ENCODE data around the gene KLHDC1. TPM values are rescaled to one million over a fixed set of nuclear protein-coding genes. Genes with fewer than 3 reads are reported as not detected.
"Not testable (repeated sequence)": the region's sequence is repeated elsewhere in the genome, so short reads cannot be mapped to it uniquely, and the experiment has no call there.

The KLHDC1 gene
- 10 to 100 TPM in 1 of 2 donors, 1 to 10 TPM in 1; 6.5 to 11.8 TPM for total RNA-seq
- long read RNA-seq, transcript KLHDC1-201 (13 exons, 2,691 nt), result major isoform, 7 of 7 reads
- long read RNA-seq, partial matches to known transcripts, result 0 of 7 reads
- long read RNA-seq, other reads (novel, unspliced or antisense), result 0 of 7 reads

- DNase-seq (peak; percentile 93), ATAC-seq (peak; percentile 95)
- intact Hi-C loops (cut with DNase I), result loop anchor here in 1 of 2 donors (10.0 kb wide), 2 partner anchors 58 to 72 kb away; partner anchors contain the start of genes DNAAF2 and KLHDC2
Measured at GRCh38 chr14:49692811-49693734, at the start of gene KLHDC1. KLHDC1 (plus strand) TSS chr14:49693120; CDS start chr14:49693195, 75 bp downstream.

DNA sequence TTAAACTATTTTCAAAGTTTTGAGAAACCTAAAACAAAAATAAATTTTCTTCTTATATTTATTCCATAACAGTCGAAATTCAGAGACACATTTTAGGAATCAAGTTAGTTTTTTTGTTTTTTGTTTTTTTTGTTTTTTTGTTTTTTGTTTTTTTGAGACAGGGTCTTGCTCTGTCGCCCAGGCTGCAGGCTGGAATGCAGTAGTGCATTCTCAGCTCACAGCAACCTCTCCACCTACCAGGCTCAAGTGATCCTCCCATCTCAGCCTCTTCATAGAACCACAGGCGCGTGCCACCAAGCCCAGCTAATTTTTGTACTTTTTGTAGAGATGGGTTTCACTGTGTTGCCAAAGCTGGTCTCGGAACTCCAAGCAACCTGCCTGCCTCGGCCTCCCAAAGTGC lies 39.4 kb upstream of the KLHDC1 start:
- ATAC-seq (no peak), DNase-seq (no peak)
- intact Hi-C loops (cut with DNase I), result no loop called here

DNA sequence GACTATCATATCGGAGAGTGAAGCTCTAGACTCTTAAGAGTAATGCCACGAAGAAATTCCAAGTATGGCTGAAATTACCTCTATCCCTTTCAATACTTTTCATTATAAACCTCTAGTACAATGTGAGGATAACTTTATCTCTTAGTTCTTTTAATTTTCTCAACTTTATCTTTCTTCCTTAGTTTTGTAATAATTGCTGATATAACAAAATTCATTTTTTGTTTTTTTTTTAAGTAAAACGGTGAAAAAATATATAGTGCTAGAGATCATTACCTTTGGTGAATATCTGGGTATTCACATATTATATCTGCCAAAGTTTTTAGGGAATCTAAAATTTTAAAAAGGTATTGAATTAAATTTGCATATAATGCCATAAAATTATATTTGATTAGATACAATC lies 38.4 kb upstream of the KLHDC1 start:
- DNase-seq (no peak), ATAC-seq (no peak)
- intact Hi-C loops (cut with DNase I), result no loop called here

DNA sequence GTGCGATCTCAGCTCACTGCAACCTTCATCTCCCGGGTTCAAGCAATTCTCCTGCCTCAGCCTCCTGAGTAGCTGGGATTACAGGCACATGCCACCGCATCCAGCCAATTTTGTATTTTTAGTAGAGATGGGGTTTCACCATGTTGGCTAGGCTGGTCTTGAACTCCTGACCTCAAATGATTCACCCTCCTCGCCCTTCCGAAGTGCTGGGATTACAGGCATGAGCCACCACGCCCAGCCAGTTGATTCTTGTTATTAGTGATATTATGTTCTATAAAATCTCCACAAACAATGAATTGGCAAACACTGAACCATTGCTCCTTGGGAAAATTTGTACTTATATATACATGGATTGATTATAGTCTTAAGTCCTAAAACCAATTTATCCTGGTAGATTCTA lies 35.4 kb upstream of the KLHDC1 start:
- ATAC-seq; DNase-seq; intact Hi-C loops (cut with DNase I): not testable (repeated sequence)

DNA sequence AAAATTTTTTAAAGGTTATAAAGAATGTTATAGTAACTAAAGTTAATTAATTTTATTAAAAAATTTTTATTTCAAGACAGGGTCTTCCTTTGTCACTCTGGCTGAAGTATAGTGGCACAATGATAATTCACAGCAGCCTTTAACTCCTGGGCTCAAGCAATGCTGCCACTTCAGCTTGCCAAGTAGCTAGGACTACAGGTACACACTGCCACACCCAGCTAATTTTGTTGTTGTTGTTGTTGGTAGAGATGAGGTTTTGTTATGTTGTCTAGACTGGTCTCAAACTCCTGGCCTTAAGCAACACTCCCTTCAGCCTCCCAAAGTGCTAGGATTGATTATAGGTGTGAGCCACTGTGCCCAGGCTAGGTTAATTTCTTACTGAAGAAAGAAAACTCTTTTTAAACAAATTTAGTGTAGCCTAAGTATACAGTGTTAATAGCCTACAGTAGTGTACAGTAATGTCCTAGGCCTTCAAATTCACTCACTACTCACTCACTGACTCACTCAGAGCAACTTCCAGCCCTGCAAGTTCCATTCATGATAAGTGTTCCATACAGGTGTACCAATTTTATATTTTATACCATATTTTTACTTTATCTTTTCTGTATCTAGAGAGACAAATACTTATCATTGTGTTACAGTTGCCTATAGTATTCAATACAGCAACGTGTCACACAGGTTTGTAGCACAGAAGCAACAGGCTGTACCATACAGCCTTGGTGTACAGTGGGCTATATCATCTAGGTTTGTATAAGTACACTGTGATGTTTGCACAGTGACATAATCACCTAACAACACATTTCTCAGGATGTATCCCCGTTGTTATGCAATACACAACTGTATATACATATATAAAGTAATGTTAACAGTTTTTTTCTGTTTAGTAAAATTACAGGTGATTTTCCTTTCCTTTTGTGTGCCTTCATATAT lies 33.1 kb upstream of the KLHDC1 start:
- intact Hi-C loops (cut with DNase I), result no loop called here
- ATAC-seq, result no peak

GRCh38 chr14:49670475-49670874 lies 22.4 kb upstream of the KLHDC1 start:
- DNase-seq (no peak), ATAC-seq (no peak)
- intact Hi-C loops (cut with DNase I), result no loop called here

More for the DNA sequence above, 33.1 kb upstream of the KLHDC1 start:
- DNase-seq, result no peak

- ATAC-seq (no peak), DNase-seq (no peak)
Measured at GRCh38 chr14:49673586-49673985, 19.3 kb upstream of the KLHDC1 start.

GRCh38 chr14:49677643-49678042 lies 15.3 kb upstream of the KLHDC1 start:
- intact Hi-C loops (cut with DNase I), result no loop called here
- DNase-seq (no peak), ATAC-seq (no peak)

More at GRCh38 chr14:49673586-49673985, 19.3 kb upstream of the KLHDC1 start:
- intact Hi-C loops (cut with DNase I), result no loop called here

- no peak for ATAC-seq
- intact Hi-C loops (cut with DNase I), result no loop called here
- no peak for DNase-seq
Measured at GRCh38 chr14:49679271-49679670, 13.6 kb upstream of the KLHDC1 start.

GRCh38 chr14:49686425-49686824 lies 6.5 kb upstream of the KLHDC1 start:
- DNase-seq, result no peak
- no peak for ATAC-seq
- intact Hi-C loops (cut with DNase I), result no loop called here

GRCh38 chr14:49687942-49688700 lies 4.8 kb upstream of the KLHDC1 start, which contains the start of gene POLE2:
POLE2 (minus strand) TSS chr14:49688214; CDS start chr14:49688203, 11 bp downstream.
- DNase-seq, result peak; percentile 79
- intact Hi-C loops (cut with DNase I), result no loop called here
- peak; percentile 84 to 91 for ATAC-seq

DNA sequence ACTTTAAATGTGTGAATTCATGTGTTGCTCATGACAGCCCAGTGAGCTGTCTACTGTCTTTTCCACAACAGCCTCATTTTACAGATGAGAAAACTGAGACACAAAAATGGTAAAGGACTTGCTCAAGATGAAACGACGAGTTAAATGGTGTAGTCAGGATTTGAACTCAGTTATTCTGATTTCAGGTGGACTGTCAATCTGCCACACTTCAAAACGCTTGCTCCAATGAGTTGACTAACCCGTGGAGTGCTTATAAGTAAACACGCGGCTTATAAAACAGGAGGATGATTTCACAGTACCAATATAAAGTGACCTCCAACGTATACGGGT lies 4.3 kb upstream of the KLHDC1 start:
- no peak for ATAC-seq
- no peak for DNase-seq
- intact Hi-C loops (cut with DNase I), result no loop called here

- ATAC-seq (no peak), DNase-seq (no peak)
- intact Hi-C loops (cut with DNase I), result loop anchor here in 1 of 2 donors (10.0 kb wide), 2 partner anchors 56 to 74 kb away; partner anchors contain the start of genes DNAAF2 and KLHDC2
Measured at GRCh38 chr14:49691031-49691430, 1.9 kb upstream of the KLHDC1 start.

- ATAC-seq, result no peak
- intact Hi-C loops (cut with DNase I), result loop anchor here in 1 of 2 donors (10.0 kb wide), 2 partner anchors 57 to 73 kb away; partner anchors contain the start of genes DNAAF2 and KLHDC2
Measured at GRCh38 chr14:49692193-49692757, 645 bp upstream of the KLHDC1 start.

DNA sequence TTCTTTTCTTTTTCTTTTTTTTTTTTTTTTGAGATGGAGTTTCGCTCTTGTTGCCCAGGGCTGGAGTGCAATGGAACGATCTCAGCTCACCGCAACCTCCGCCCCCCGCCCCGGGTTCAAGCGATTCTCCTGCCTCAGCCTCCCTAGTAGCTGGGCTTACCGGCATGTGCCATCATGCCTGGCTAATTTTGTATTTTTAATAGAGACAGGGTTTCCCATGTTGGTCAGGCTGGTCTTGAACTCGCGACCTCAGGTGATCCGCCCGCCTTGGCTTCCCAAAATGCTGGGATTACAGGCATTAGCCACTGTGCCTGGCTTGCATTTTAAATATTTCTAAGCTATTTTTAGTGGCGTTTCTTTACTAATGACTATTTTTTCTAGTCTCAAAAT lies 810 bp downstream of the KLHDC1 start:
- not testable (repeated sequence) for DNase-seq, ATAC-seq
- intact Hi-C loops (cut with DNase I), result loop anchor here in 1 of 2 donors (10.0 kb wide), 2 partner anchors 59 to 71 kb away; partner anchors contain the start of genes DNAAF2 and KLHDC2

More at GRCh38 chr14:49692193-49692757, 645 bp upstream of the KLHDC1 start:
- no peak for DNase-seq

DNA sequence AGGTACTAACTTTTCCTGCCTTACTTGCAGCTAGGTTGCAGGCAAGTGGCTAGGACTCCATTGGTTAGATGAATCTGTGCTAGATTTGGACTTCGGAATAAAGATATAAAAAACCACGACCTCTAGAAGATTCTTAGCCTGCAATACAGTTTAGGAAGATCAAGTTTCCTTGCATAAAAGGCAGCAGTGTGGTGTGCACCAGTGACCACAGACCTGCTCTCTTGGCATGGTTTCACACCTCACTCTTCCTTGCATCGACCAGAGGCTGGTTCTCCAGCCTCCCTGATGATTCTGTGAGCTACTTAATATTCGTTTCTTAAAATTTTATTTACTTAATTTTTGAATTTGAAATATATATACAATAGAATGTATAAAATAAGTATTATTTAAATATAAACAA lies 9.8 kb downstream of the KLHDC1 start:
- ATAC-seq (no peak), DNase-seq (no peak)
- intact Hi-C loops (cut with DNase I), result no loop called here

GRCh38 chr14:49703965-49704364 lies 11.0 kb downstream of the KLHDC1 start:
- ATAC-seq (no peak), DNase-seq (no peak)
- intact Hi-C loops (cut with DNase I), result no loop called here

DNA sequence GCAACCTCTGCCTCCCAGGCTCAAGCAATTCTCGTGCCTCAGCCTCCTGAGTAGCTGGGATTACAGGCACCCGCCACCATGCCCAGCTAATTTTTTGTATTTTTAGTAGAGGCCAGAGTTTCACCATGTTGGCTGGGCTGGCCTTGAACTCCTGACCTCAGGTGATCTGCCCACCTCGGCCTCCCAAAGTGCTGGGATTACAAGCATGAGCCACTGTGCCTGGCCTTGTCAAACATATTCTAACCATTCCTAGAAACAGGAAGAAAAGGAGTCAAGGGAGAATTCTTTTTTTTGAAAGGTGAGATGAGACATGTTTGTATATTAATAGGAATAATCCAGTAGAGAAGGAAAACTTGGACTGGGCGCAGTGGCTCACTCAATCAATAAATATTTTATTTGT lies 11.6 kb downstream of the KLHDC1 start:
- intact Hi-C loops (cut with DNase I); ATAC-seq; DNase-seq: not testable (repeated sequence)
